Fibroblast of the aortic adventitia (primary cell): ENCODE results near the gene CCDC69. TPM values are rescaled to one million over a fixed set of nuclear protein-coding genes. Genes with fewer than 3 reads are reported as not detected.

Experiments
- DNase-seq: peaks from one replicate; pipeline ENCODE4 v3.0.0-alpha.2; 2010; ENCODE audit warnings: low read depth
- H3K4me3 ChIP-seq: 2 replicates; pipeline ENCODE4 v1.5.1; 2011; ENCODE audit warnings: low read depth, mild to moderate bottlenecking, control low read depth, low read length, moderate library complexity
- total RNA-seq: library from RNA; depleted of rRNA; stranded (reverse); fragments of >200 nt; gene quantifications from 2 replicates; pipeline ENCODE4 v1.2.3, GENCODE V29; 2012; ENCODE audit warnings: low replicate concordance
- TF ChIP-seq, protein P1 (sequence below): IDR thresholded peaks from 2 replicates; pipeline ENCODE4 v1.5.1; 2011; ENCODE audit warnings: mild to moderate bottlenecking, low read length, control low read depth, inconsistent platforms; ENCODE audit not compliant: insufficient read depth

The CCDC69 gene
- total RNA-seq, 1 donor: 1.5 TPM

DNA sequence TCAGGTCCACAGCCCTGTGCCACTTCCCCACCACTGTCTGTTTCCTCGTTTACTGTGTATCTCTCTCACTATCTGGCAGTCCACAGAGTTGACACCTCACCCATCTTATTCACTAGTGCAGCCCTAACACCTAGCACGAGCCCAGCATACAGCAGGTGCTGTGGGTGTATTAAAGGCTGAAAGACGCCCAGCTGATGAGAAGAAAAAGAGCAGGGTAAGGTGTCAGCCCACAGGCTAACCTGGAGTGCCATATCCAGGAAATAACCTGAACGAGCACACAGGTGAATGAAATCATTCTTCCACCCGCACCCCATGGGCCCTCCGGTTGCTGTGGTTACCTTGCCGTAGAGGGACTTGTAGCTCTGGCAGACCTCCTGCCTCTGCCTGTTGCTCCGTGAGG is 84.9 kb downstream of the CCDC69 start:
- H3K4me3 ChIP-seq: no peak overlapping the region
- TF ChIP-seq, protein P1, sequence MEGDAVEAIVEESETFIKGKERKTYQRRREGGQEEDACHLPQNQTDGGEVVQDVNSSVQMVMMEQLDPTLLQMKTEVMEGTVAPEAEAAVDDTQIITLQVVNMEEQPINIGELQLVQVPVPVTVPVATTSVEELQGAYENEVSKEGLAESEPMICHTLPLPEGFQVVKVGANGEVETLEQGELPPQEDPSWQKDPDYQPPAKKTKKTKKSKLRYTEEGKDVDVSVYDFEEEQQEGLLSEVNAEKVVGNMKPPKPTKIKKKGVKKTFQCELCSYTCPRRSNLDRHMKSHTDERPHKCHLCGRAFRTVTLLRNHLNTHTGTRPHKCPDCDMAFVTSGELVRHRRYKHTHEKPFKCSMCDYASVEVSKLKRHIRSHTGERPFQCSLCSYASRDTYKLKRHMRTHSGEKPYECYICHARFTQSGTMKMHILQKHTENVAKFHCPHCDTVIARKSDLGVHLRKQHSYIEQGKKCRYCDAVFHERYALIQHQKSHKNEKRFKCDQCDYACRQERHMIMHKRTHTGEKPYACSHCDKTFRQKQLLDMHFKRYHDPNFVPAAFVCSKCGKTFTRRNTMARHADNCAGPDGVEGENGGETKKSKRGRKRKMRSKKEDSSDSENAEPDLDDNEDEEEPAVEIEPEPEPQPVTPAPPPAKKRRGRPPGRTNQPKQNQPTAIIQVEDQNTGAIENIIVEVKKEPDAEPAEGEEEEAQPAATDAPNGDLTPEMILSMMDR: no peak
- no peak for DNase-seq

DNA sequence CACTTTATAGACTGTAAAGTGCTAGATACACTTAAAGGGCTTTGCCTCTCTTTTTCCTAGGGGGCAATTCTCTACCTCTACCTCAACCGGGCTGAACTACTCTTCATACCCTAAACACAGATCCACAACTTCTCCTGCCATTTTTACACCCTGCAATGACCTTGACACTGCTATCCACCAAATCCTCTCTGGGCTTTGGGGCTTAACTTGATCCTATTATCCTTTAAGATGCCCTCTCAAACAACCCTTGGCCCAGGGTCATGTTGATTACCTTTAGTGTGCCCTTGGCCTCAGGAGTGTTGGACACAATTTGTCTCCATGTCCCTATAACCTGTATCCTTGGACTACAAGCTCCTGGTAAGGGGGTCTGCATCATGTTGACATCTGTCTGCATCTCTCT is 85.8 kb downstream of the CCDC69 start:
- TF ChIP-seq, protein P1: no peak
- no peak for DNase-seq
- H3K4me3 ChIP-seq: no peak overlapping the region

DNA sequence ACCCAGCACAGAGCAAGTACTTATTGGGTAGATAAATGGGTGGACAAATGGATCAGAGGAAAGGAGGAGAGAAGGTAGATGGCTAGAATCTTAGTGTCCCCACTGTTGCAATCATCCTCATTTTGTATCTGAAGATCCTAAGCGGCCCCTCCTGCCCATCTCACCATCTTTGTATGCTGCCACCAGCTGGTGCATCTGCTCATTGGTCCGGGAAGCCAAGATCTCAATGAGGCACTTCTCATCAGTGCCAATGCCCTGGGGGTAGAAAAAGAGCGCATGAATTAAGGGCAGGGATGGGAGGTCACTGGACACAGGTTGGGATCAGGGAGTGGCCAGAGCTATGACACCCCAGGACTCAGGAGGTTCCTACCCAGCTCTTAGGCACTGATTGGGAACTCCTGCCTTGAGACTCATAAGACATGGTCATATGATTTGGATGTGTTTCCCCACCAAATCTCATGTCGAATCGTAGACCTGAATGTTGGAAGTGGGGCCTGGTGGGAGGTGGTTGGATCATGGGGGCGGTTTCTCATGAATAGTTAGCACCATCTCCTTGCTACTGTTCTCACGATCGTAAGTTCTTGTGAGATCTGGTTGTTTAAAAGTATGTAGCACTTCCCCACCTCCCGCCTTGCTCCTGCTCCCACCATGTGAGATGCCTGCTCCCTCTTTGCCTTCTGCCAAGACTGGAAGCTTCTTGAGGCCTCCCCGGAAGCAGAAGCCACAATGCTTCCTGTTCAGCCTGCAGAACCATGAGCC is 86.6 kb downstream of the CCDC69 start:
- DNase-seq: no peak
- TF ChIP-seq, protein P1: no peak
- H3K4me3 ChIP-seq: no peak overlapping the region

DNA sequence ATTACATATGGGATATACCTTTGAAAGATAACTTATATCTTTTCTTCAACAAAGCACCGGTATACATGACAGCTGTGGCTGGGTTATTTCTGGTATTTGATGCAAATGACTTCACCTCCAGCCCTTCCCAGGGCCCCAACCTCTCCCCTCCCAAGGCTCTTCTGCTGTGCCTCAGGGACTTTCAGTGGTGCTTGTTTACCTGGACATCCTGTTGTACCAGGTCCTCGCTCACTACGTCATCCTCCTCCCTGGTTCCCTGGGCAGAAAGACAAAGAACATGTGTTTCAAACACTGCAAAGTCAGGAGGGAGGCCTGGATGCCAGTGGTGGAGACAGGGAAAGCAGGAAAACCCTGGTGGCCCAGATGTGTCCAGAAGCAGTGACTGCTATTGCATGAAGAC is 89.7 kb downstream of the CCDC69 start:
- DNase-seq: no peak
- TF ChIP-seq, protein P1: no peak
- no peak overlapping the region for H3K4me3 ChIP-seq

DNA sequence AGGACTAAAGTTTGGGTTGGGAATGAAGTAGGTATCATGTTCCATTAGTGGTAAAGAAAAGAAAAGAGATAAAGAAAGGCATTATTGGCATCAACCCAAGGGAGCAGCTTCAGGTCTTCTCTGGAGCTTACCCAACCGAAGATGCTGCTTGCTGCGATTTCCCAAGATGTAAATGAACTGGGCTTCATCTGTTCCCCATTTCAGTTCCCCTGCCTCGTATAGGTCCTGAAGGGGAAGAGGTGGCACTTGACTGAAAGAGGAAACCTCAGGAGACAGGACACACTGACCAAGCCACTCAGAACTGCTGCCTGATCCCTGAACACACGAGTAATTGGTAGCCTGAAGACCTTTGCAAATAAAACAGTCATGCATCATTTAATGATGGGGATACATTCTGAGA is 90.9 kb downstream of the CCDC69 start:
- no peak for DNase-seq
- TF ChIP-seq, protein P1: no peak
- no peak overlapping the region for H3K4me3 ChIP-seq

Other genes starting within 250 kb of the CCDC69 start
- gene GPX3, start 203.5 kb downstream of the CCDC69 start, total RNA-seq: 11.3 and 53.1 TPM in 2 replicates
- gene TNIP1, start 143.1 kb downstream of the CCDC69 start, total RNA-seq: 33.7 and 42.9 TPM in 2 replicates
- gene ANXA6, start 66.3 kb downstream of the CCDC69 start, total RNA-seq: 111 and 194 TPM in 2 replicates
- 26.2 and 42.6 TPM in 2 replicates for gene GM2A, start 29.1 kb upstream of the CCDC69 start, total RNA-seq
- not detected in 2 replicates for gene SLC36A3, start 79.7 kb upstream of the CCDC69 start, total RNA-seq
- not detected in 2 replicates for gene SLC36A2, start 123.5 kb upstream of the CCDC69 start, total RNA-seq
- 6.8 and 15.2 TPM in 2 replicates for gene SLC36A1, start 223.5 kb upstream of the CCDC69 start, total RNA-seq